HFFc6 (cell line): ENCODE measurements around the gene UBE3C. TPM values are rescaled to one million over a fixed set of nuclear protein-coding genes. Genes with fewer than 3 reads are reported as not detected.
A peak's percentile ranks its signal among the peaks of the same experiment; 100 is the strongest.

Experiments
- DNase-seq: peaks from one replicate; pipeline ENCODE4 v3.0.0-alpha.2; 2018
- H3K27ac Mint-ChIP-seq: 2 replicates; pipeline ENCODE4 v1.8.0; 2020; ENCODE audit warnings: mild to moderate bottlenecking, mixed read lengths
- H3K27me3 Mint-ChIP-seq: 2 replicates; pipeline ENCODE4 v1.8.0; 2021; ENCODE audit warnings: mild to moderate bottlenecking, moderate library complexity, mixed read lengths; ENCODE audit not compliant: insufficient read depth
- H3K36me3 Mint-ChIP-seq: 2 replicates; pipeline ENCODE4 v1.8.0; 2021; ENCODE audit warnings: low read depth, mixed read lengths
- H3K4me1 Mint-ChIP-seq: 2 replicates; pipeline ENCODE4 v1.8.0; 2020; ENCODE audit warnings: low read depth, mixed read lengths
- H3K4me3 Mint-ChIP-seq: 2 replicates; pipeline ENCODE4 v1.8.0; 2020; ENCODE audit warnings: mild to moderate bottlenecking, moderate library complexity, mixed read lengths
- H3K9me3 Mint-ChIP-seq: 2 replicates; pipeline ENCODE4 v1.8.0; 2020; ENCODE audit warnings: mild to moderate bottlenecking, mixed read lengths
- long read RNA-seq: library from polyadenylated mRNA; unstranded; transcript quantifications from one replicate; pipeline ENCODE4 v2.0.0, GENCODE V29; 2019
- total RNA-seq, 6 experiments: library from RNA; stranded (reverse); fragmentation: NEBNext Ultra II Directional; extraction: Animal tissue kit (Norgen Biotek cat#: 25700); gene quantifications; 2 replicates in 1 of 6; 3 replicates in 5 of 6; pipeline ENCODE4 v1.2.3, GENCODE V29; 2021
- TF ChIP-seq, protein P1 (sequence below): fragments of 200-600 bp; sonication (generic); IDR thresholded peaks from 2 replicates; pipeline ENCODE4 v1.5.0; 2021; ENCODE audit warnings: antibody characterized with exemption, mild to moderate bottlenecking

UBE3C gene
- 10 to 100 TPM; 64.2 to 80.1 (median 73.1) TPM for total RNA-seq
- long read RNA-seq, partial matches to known transcripts, result 29 of 31 reads
- long read RNA-seq, other reads (novel, unspliced or antisense), result 0 of 31 reads

DNA sequence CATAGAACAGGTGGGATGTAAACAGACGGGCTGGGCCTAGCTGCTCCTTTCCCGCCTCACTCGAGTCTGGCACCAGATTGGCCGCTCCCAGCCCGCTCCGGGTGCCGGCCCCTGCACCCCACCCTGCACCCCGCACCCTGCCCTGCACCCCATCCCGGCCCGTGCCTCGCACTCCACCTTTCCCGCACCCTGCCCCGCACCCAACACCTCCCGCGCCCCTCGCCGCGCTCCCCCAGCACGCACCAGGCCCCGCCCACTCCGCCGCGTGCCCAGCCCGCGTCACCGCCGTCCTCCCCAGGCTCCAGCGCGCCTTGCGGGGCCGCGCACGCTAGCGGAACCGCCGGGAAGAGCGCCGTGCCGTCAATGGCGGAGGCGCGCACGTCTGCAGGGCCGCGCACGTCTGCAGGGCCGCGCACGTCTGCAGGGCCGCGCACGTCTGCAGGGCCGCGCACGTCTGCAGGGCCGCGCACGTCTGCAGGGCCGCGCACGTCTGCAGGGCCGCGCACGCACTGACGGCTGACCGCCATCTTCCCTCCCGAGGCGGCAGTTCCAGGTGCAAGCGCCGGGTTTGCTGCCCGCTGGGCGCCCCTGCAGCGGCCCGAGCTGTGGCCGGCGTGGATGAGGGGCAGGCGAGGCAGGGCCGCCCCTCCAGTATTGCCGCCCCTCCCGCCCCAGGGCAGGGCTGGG is at the start of gene UBE3C:
Gene UBE3C (plus strand): TSS at position 503 of the 687 bp plus-strand sequence. CDS start 347 bp downstream, outside the sequence.
- Mint-ChIP-seq H3K4me3 (peak within 1 kb of the TSS; percentile 89), H3K36me3 (peaks cover 22% of the 10 kb centered on the region), H3K27ac (peak within 1 kb of the TSS; percentile 77), H3K9me3 (no peaks in the 10 kb centered on the region), H3K27me3 (peaks cover 3% of the 10 kb centered on the region), H3K4me1 (peaks cover 41% of the 10 kb centered on the region)
- TF ChIP-seq, protein P1, sequence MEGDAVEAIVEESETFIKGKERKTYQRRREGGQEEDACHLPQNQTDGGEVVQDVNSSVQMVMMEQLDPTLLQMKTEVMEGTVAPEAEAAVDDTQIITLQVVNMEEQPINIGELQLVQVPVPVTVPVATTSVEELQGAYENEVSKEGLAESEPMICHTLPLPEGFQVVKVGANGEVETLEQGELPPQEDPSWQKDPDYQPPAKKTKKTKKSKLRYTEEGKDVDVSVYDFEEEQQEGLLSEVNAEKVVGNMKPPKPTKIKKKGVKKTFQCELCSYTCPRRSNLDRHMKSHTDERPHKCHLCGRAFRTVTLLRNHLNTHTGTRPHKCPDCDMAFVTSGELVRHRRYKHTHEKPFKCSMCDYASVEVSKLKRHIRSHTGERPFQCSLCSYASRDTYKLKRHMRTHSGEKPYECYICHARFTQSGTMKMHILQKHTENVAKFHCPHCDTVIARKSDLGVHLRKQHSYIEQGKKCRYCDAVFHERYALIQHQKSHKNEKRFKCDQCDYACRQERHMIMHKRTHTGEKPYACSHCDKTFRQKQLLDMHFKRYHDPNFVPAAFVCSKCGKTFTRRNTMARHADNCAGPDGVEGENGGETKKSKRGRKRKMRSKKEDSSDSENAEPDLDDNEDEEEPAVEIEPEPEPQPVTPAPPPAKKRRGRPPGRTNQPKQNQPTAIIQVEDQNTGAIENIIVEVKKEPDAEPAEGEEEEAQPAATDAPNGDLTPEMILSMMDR, result no peak; the same call in 1 of the 2 replicates
- peak; percentile 81 for DNase-seq

DNA sequence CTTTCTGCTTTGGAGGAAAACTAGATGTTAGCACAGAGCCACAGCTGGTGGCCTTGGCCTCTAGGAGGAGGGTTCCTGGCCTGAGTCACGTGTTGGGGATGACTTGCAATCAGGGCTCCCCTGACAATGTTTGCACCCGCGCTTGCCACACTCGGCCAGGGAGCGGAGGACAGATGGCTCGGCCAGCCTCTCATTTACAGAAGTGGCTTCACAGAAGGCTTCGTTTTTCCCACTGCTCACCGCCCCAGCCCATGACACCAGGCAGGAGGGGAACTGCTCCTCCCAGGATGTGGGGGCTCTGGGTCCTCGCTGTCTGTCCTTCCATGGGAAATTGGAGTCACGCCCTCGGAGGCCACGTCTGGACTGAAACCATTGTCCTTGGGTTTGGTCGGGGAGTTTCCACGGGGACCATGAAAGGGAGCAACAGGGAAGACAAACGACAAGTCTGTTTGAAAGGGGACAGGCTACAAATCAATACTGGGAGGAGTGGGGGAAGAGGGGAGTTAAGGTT is 49.6 kb upstream of the UBE3C start:
- Mint-ChIP-seq H3K9me3 (peaks cover 13% of the 10 kb centered on the region), H3K27ac (no peak overlapping the region), H3K4me3 (no peak overlapping the region), H3K27me3 (peaks cover 14% of the 10 kb centered on the region), H3K4me1 (no peaks in the 10 kb centered on the region), H3K36me3 (peaks cover 6% of the 10 kb centered on the region)
- TF ChIP-seq, protein P1, result no peak
- no peak for DNase-seq

DNA sequence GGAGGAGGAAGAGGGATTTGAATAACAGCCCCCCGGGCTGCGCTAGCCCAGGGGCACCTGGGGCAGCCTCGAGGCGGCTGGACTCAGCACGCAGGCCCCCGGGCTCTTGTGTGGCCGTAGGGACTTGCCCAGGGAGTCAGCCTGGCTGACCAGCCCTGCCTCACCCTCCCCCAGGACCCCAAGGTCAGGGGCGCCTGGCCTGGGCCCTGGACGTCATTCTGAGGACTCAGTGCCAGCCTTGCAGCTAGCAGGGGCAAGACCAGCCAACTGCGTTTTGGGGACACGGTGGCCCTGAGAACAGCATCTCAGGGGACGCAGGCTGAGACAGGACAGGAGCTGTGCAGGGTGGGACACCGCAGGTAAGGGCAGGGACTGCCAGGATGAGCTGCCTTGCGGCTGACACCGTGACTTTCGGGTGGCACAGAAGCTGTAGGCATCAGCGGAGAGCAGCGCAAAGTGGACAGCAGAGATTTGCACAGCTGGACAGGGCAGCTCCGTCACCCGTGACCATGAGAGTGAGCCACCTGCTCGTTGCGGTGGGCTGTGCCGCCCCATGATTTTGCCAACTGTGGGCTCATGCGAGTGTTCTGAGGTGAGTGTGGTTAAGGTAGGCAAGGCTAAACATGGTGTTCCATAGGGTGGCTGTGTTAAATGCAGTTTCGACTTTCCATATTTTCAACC is 48.1 kb upstream of the UBE3C start:
- H3K27ac Mint-ChIP-seq, result no peak overlapping the region
- H3K4me1 Mint-ChIP-seq, result no peaks in the 10 kb centered on the region
- TF ChIP-seq, protein P1, result no peak
- H3K36me3 Mint-ChIP-seq, result peaks cover 6% of the 10 kb centered on the region
- peaks cover 15% of the 10 kb centered on the region for H3K9me3 Mint-ChIP-seq
- no peak overlapping the region for H3K4me3 Mint-ChIP-seq
- no peak for DNase-seq
- peaks cover 16% of the 10 kb centered on the region for H3K27me3 Mint-ChIP-seq

DNA sequence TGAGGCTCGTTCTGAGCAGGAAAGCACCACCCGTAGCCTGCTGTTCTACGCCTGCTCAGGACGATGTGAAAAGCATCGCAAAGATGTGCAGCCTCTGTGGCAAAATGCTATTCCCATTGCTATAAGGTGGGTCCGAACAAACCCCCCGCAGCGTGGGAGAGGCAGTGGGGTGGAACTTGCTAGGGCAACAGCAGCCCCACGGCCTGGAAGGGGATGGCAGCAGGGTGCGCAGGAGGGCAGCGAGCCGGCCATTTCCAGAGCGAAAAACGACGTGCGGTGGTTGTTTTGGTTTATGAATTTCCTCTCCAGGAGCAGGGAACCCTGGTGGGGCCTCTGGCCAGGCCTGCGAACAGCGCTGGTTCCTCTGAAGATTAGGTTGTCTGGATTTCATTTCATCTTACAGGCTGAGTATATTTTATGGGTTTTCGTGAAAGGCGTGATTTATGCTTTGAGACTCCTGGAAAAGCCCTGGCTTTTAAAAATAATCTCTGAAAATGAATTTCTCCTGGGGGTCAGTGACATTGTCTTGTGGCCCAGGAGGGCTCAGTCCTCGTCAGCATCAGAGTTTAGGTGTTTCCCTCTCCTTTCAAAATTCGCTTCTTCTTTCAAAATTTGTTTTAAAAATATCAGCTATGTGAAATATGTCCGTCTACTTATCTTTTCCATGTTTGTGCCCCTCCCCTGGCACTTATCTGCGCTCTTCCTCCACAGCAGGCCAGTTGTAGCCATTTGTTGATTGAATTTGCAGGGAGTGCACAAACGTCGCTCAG is 42.3 kb upstream of the UBE3C start:
- H3K36me3 Mint-ChIP-seq, result peaks cover 6% of the 10 kb centered on the region
- peak overlapping the region; percentile 65 for H3K4me3 Mint-ChIP-seq
- no peak for DNase-seq
- peaks cover 24% of the 10 kb centered on the region for H3K27me3 Mint-ChIP-seq
- H3K9me3 Mint-ChIP-seq, result peaks cover 15% of the 10 kb centered on the region
- TF ChIP-seq, protein P1, result no peak
- no peak overlapping the region for H3K27ac Mint-ChIP-seq
- H3K4me1 Mint-ChIP-seq, result no peaks in the 10 kb centered on the region; the same call in 1 of the 2 replicates

DNA sequence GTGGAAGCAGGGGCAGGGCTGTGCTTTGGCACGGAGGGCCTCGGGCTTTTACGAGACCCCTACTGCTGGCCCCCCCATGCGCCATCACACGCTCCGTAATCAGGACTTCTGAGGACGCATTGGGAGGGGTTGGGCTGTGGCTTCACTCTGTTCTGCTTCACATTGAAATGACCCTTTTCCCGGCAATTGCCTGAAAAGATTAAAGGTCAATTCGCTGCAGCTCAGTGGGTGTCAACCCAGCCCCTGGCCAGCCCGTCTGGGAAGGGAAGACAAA is 41.7 kb upstream of the UBE3C start:
- DNase-seq, result no peak
- Mint-ChIP-seq H3K36me3 (peaks cover 6% of the 10 kb centered on the region), H3K9me3 (peaks cover 15% of the 10 kb centered on the region), H3K27me3 (peaks cover 24% of the 10 kb centered on the region), H3K4me3 (peak overlapping the region; percentile 65; the same call in 1 of the 2 replicates), H3K4me1 (no peaks in the 10 kb centered on the region; the same call in 1 of the 2 replicates), H3K27ac (no peak overlapping the region)
- TF ChIP-seq, protein P1, result no peak
